H1 (cell line): Measurements from ENCODE around the gene AHNAK2. TPM values are rescaled to one million over a fixed set of nuclear protein-coding genes. Genes with fewer than 3 reads are reported as not detected.

Source experiments
- ASH2L ChIP-seq: fragments of 200-600, 300-600 bp; sonication (generic); IDR thresholded peaks from one replicate; pipeline ENCODE4 v1.7.1; 2017; ENCODE audit warnings: low read length
- ATF2 ChIP-seq: IDR thresholded peaks from 2 replicates; pipeline ENCODE4 v1.6.1; 2012; ENCODE audit warnings: low read length, inconsistent platforms
- E2F6 ChIP-seq: IDR thresholded peaks from 2 replicates; pipeline ENCODE4 v1.6.1; 2012; ENCODE audit warnings: inconsistent platforms
- GABPA ChIP-seq: IDR thresholded peaks from 2 replicates; pipeline ENCODE4 v1.6.1; 2011; ENCODE audit warnings: mild to moderate bottlenecking, low read length, moderate library complexity, borderline replicate concordance; ENCODE audit not compliant: insufficient read depth
- HDAC2 ChIP-seq, 2 experiments: fragments of 300-600 bp in 1 of 2; sonication (generic) in 1 of 2; IDR thresholded peaks; 2 replicates each; pipeline ENCODE4 v1.6.1; 2011 to 2012; ENCODE audit warnings: low read depth in 2 of 2, low read length in 2 of 2, mild to moderate bottlenecking in 2 of 2, moderate library complexity in 2 of 2, borderline replicate concordance in 1 of 2, inconsistent platforms in 1 of 2
- JUN ChIP-seq: IDR thresholded peaks from 2 replicates; pipeline ENCODE4 v1.6.1; 2011; ENCODE audit warnings: low read depth, mild to moderate bottlenecking, improper control_type of control experiment, low read length
- POLR2AphosphoS5 ChIP-seq: IDR thresholded peaks from 2 replicates; pipeline ENCODE4 v1.6.1; 2011; ENCODE audit warnings: low read depth, low read length
- SAP30 ChIP-seq: fragments of 300-600 bp; sonication (generic); IDR thresholded peaks from 2 replicates; pipeline ENCODE4 v1.7.1; 2012; ENCODE audit warnings: low read length, moderate library complexity, mild to moderate bottlenecking, inconsistent platforms; ENCODE audit not compliant: insufficient read depth, insufficient replicate concordance
- SRF ChIP-seq: IDR thresholded peaks from 2 replicates; pipeline ENCODE4 v1.6.1; 2011; ENCODE audit warnings: mild to moderate bottlenecking, low read depth, low read length, moderate library complexity
- polyA plus RNA-seq, 7 experiments: library from polyadenylated mRNA; depleted of rRNA in 3 of 7; stranded (reverse) in 5 of 7; unstranded in 2 of 7; fragments of >200 nt in 5 of 7; fragments of 200-250 nt in 2 of 7; gene quantifications; 1 replicate in 5 of 7; 2 replicates in 1 of 7; 4 replicates in 1 of 7; pipeline versions ENCODE4 v1.2.1 to v1.2.3, GENCODE V29; 2011 to 2013; ENCODE audit warnings: missing spikeins in 2 of 7, mixed read lengths in 2 of 7
- total RNA-seq: library from RNA; stranded (reverse); fragmentation: NEBNext Ultra II Directional; extraction: Animal tissue kit (Norgen Biotek cat#: 25700); gene quantifications from 2 replicates; pipeline ENCODE4 v1.2.1, GENCODE V29; 2021

Gene AHNAK2
- total and polyA plus RNA-seq, 2 of the 8 experiments (the other 6 are each of a cell fraction or from before 2014, with no cell fraction given), result 0.95 to 2.0 TPM

GRCh38 chr14:104892531-104893434, 85.4 kb downstream of the AHNAK2 start (continued):
- TF ChIP-seq E2F6 (no peak), ASH2L (no peak), HDAC2 (IDR thresholded peaks at IDR 0.05; ENCODE audit: borderline replicate concordance in 1 of 2, low read depth in 2 of 2, low read length in 2 of 2) (no peak), GABPA (no peak), SRF (no peak), SAP30 (no peak), POLR2AphosphoS5 (no peak), JUN (no peak), ATF2 (no peak)
